Measurements from ENCODE around the gene ADAM23.

Gene ADAM23

GRCh38 chr2:206520450-206520849 is 77.1 kb downstream of the ADAM23 start:
- no peak overlapping the region for H3K4me2 ChIP-seq (ENCODE audit: low read length)
- H3K9ac ChIP-seq (ENCODE audit: low read length) = no peak overlapping the region
- no peaks in the 10 kb centered on the region for H3K9me3 ChIP-seq (ENCODE audit: insufficient read depth, low read length)
- no peak overlapping the region for H2AFZ ChIP-seq (ENCODE audit: low read depth, low read length)
- H3K36me3 ChIP-seq (replicated peaks; ENCODE audit: low read depth, low read length) = no peaks in the 10 kb centered on the region
- H3K27ac ChIP-seq (ENCODE audit: low read length) = no peak overlapping the region
- no peak overlapping the region for H3K4me3 ChIP-seq (ENCODE audit: low read length)
- no peaks in the 10 kb centered on the region for H3K27me3 ChIP-seq (ENCODE audit: low read depth, low read length)
- H4K20me1 ChIP-seq (ENCODE audit: insufficient read depth, low read length) = no peaks in the 10 kb centered on the region
- TF ChIP-seq CTCF (IDR thresholded peaks at IDR 0.05; ENCODE audit: low read depth, low read length) (no peak), EZH2phosphoT487 (IDR thresholded peaks at IDR 0.05; ENCODE audit: low read depth) (no peak)
- H3K79me2 ChIP-seq (ENCODE audit: low read length) = no peaks in the 10 kb centered on the region
- H3K4me1 ChIP-seq (ENCODE audit: low read length) = no peaks in the 10 kb centered on the region

GRCh38 chr2:206521115-206521514 is 77.8 kb downstream of the ADAM23 start:
- Histone ChIP-seq H3K36me3 (replicated peaks; ENCODE audit: low read depth, low read length) (no peaks in the 10 kb centered on the region), H3K4me1 (ENCODE audit: low read length) (no peaks in the 10 kb centered on the region), H2AFZ (ENCODE audit: low read depth, low read length) (no peak overlapping the region), H3K27ac (ENCODE audit: low read length) (no peak overlapping the region), H3K9ac (ENCODE audit: low read length) (no peak overlapping the region), H3K9me3 (ENCODE audit: insufficient read depth, low read length) (no peaks in the 10 kb centered on the region), H3K27me3 (ENCODE audit: low read depth, low read length) (no peaks in the 10 kb centered on the region), H3K4me2 (ENCODE audit: low read length) (no peak overlapping the region), H4K20me1 (ENCODE audit: insufficient read depth, low read length) (no peaks in the 10 kb centered on the region), H3K79me2 (ENCODE audit: low read length) (no peaks in the 10 kb centered on the region), H3K4me3 (ENCODE audit: low read length) (no peak overlapping the region)
- TF ChIP-seq CTCF (IDR thresholded peaks at IDR 0.05; ENCODE audit: low read depth, low read length) = no peak

GRCh38 chr2:206521612-206522011 is 78.3 kb downstream of the ADAM23 start:
- no peak overlapping the region for H2AFZ ChIP-seq (ENCODE audit: low read depth, low read length)
- no peaks in the 10 kb centered on the region for H3K4me1 ChIP-seq (ENCODE audit: low read length)
- TF ChIP-seq CTCF (IDR thresholded peaks at IDR 0.05; ENCODE audit: low read depth, low read length) = no peak
- H3K4me2 ChIP-seq (ENCODE audit: low read length) = no peak overlapping the region
- no peak overlapping the region for H3K27ac ChIP-seq (ENCODE audit: low read length)
- no peaks in the 10 kb centered on the region for H3K79me2 ChIP-seq (ENCODE audit: low read length)
- H3K36me3 ChIP-seq (replicated peaks; ENCODE audit: low read depth, low read length) = no peaks in the 10 kb centered on the region
- no peaks in the 10 kb centered on the region for H4K20me1 ChIP-seq (ENCODE audit: insufficient read depth, low read length)
- no peak overlapping the region for H3K4me3 ChIP-seq (ENCODE audit: low read length)
- H3K9ac ChIP-seq (ENCODE audit: low read length) = no peak overlapping the region
- H3K9me3 ChIP-seq (ENCODE audit: insufficient read depth, low read length) = no peaks in the 10 kb centered on the region
- no peaks in the 10 kb centered on the region for H3K27me3 ChIP-seq (ENCODE audit: low read depth, low read length)

DNA sequence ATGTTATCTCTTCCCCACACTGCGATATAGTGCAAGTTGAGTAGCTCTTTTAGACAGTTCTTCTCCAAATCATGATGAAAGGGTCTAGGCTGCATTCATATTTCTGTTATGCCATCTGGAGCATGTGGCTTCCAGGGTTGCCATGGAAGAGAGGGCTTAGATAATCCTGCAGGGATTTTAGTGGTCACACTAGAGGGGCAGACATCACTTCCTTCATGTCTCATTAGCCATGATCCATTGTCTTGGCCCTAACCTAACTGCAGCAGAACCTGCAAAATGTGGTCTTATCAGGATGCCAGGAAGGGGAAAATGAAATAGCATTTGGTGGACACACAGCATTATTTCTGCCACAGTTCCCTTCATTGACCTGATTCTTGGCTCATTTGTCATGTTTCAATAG is 83.1 kb downstream of the ADAM23 start:
- Histone ChIP-seq H3K27ac (ENCODE audit: low read length) (no peak overlapping the region), H3K79me2 (ENCODE audit: low read length) (no peaks in the 10 kb centered on the region), H2AFZ (ENCODE audit: low read depth, low read length) (no peak overlapping the region), H3K9ac (ENCODE audit: low read length) (no peak overlapping the region), H3K27me3 (ENCODE audit: low read depth, low read length) (no peaks in the 10 kb centered on the region), H3K4me3 (ENCODE audit: low read length) (no peak overlapping the region), H3K4me2 (ENCODE audit: low read length) (no peak overlapping the region), H3K4me1 (ENCODE audit: low read length) (no peaks in the 10 kb centered on the region), H3K36me3 (replicated peaks; ENCODE audit: low read depth, low read length) (no peaks in the 10 kb centered on the region), H3K9me3 (ENCODE audit: insufficient read depth, low read length) (no peaks in the 10 kb centered on the region), H4K20me1 (ENCODE audit: insufficient read depth, low read length) (no peaks in the 10 kb centered on the region)
- no peak for TF ChIP-seq CTCF (IDR thresholded peaks at IDR 0.05; ENCODE audit: low read depth, low read length)
